CD1c-positive myeloid dendritic cell (primary cell): ENCODE measurements around the gene FNBP1L.
A peak's percentile ranks its signal among the peaks of the same experiment; 100 is the strongest.
"Not testable (repeated sequence)": the region's sequence is repeated elsewhere in the genome, so short reads cannot be mapped to it uniquely, and the experiment has no call there.

ENCODE experiments used
- DNase-seq: peaks from one replicate; pipeline ENCODE4 v3.0.0-alpha.2; 2016; ENCODE audit errors: extremely low spot score

Gene FNBP1L

DNA sequence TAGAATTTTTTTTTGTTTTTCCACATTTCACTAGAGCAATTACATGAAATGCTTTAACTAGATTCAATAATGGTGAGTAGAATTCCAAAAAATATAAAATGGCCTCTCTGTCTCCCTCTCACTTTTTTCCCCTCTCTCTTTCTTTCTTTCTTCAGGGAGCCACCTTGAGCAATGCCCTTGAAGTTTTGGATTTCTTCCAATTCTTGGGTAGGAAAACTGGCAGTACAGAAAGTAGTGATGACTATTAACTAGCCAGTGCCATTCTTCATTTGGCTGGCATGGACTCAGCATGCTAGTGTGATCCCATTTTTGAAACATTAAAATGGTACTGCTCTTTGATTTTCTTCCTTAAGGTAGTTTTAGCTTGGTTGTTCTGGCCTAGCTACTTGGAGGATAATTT, 4.5 kb upstream of the FNBP1L start:
- no peak for DNase-seq

DNA sequence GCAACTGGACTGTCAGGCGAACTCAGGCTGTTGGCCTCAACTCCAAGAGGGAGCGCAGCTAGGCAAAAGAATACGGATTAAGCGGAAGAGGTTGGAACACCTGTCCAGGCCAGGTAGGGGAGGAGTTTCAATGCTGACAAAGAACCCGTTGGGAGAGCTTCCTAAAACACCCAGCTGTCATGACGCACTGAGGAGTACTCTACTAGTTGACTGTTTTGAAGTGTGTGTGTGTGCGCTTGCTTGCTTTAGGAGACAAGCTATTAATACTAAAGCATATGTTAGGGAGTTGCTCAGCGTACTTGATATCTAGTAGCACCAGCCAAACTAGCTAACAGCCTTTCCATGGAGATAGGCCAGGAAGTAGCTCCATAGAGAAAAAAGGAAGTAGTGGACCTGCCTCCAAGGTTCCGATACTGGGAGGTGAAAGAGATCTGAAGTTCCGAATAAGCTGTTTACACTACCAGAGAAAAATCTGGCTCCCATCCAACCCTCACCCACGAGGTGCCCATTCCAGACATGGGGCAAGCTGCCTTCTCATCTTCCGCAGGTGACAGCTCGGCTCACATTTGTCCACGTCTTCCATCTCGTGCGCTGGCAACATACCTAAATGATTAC, 974 bp upstream of the FNBP1L start:
- DNase-seq = peak; percentile 76

DNA sequence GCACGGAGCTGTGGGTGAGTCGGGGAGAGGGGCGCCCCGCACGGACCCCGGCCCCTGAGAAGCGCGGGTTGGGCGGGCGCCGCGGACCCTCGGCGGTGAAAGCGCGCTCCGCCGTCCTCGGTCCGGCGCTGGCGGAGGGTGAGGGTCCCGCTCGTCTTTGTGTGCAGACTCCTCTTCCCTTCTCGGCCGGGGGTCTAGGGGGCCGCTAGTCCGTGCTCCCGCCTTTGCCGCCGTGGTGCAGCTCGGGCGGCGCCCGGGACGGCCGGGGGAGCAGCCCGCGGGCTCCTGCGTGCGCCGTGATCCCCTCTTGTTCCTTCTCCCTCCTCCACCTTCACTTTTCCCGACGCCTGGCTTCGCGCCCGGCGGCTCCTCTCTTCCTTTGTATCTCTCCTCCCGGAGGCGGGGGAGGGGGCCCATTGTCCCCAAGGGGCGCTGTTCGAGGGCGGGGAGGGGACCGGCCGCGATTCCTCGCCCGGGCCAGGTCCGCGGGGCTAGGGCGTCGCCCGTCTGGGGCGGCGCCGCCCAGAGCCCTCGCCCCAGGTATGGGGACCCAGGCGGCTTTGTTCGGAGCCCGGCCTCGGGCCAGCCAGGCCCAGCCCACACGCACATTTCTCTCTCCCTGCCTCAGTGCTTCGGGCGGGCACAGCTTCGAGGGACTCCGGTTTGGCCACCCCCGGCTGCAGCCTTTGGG, 519 bp downstream of the FNBP1L start:
- DNase-seq = peak; percentile 8

DNA sequence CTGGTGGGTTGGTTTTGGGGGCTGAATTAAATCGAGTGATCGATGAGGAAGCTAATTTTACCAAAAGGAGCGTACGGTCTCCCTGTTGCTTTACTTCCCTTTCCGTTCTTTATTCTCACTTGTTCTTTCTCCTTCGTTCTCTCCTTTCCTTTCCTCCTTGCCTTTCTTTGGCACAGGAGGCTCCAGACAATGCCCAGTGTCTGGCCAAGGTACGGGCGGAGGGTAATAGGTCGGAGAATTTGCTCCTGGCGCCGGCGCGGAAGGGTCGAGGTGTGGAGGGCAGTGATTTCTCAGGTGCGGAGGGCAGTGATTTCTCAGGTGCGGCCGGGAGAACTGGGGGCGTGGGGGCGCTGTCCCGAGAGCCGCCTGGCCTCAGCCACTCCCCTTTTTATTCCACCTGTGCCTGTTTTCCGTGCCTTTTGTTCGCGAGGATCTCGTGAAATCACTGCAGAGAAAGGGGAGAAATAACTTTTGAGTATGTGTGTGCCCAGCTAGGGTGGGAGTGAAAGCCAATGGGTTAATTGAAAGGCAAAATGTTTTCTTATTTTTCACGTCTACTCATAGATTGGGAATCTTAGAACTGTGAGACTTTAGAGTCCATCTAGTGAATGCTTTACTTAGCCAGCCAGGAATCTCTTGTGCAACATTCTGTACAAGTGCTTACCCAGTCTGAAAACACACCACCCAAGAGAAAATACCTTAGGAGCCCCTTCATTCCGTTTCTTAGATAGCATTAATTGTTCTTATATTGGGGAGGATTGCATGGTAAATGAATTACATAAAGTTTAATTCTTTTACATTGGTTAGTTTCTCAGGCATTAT, 1.3 kb downstream of the FNBP1L start:
- no peak for DNase-seq

DNA sequence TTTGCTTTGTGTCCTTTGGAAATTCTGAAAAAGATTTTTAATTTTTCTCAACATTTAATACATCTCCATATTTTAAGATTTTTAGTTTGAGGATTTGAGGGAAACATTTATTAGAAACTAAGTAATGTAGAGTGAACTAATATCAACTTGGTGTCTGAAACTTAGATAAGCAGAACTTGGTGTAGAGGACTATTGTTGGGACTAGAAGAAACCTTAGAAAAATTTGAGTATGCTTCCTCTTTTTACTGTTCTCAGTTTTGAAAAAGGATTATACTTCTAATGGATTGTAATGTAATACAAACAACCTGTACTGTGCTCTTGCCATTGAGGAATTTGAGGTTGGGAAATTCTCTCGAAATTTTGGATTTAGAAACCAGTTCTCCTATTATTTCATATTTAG, 2.4 kb downstream of the FNBP1L start:
- peak; percentile 60 for DNase-seq

DNA sequence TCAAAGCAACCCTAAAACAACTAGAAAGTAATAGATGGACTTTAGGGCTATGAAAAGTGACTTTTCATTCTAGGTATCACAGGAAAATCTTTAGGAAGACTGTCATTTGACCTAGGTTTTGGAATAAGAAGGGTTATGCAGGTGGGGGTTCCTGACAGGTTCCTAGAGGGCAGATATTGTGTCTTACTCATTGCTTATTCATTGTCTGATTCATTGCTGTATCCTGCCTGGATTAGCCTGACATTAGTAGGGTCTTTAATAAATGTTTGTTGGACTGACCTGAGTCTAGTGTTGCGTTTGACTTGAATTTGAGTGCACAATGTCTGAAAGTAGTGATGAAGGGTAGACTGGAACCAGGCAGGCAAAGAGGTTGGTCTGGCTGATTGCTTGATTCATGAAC, 6.0 kb downstream of the FNBP1L start:
- DNase-seq = no peak

DNA sequence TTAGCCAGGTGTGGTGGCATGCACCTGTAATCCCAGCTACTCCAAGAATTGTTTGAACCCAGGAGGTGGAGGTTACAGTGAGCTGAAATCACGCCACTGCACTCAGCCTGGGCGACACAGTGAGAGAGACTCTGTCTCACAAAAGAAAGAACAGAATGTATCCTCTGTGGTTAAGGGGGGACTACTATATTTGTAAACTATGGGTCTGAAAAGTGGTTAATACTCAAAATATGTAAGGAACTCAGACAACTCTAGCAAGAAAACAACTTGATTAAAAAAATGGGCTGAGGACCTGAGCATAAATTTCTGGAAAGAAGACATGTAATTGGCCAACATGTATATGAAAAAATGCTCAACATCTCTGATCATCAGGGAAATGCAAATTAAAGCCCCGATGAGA, 11.2 kb downstream of the FNBP1L start:
- DNase-seq = no peak

DNA sequence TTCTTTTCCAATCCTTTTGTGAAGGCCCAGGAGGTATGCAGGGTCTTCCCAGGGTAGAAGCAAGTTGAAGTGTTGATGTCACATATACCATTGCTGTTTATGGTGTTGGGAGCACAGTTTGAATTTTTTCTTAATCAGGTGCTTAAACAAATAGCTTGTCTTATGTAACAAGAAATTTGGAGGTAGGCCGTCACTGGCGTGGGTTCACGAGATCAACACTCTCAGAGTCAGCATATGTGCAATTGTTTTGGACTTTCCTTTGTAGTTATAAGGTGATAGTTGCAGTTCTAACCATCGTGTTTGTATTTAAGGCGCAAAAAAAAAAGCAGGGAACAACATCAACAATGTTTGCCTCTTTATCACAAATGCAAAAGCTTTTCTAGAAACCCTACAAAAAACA, 13.3 kb downstream of the FNBP1L start:
- no peak for DNase-seq

DNA sequence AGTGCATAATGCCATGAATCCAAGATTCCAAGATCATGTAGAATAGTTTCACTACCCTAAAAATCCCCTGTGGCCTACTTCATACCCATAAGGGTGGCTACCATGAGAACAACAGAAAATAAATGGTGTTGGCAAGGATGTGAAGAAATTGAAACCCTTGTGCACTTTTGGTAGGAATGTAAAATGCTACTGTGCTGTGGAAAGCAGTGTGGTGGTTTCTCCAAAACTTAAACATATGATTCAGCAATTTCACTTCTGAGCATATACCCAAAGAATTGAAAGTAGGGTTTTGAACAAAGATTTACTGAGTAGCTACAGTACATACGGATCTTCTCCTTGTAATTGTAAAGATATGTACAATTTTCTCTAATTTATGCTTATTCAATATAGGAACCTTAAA, 16.0 kb downstream of the FNBP1L start:
- no peak for DNase-seq

DNA sequence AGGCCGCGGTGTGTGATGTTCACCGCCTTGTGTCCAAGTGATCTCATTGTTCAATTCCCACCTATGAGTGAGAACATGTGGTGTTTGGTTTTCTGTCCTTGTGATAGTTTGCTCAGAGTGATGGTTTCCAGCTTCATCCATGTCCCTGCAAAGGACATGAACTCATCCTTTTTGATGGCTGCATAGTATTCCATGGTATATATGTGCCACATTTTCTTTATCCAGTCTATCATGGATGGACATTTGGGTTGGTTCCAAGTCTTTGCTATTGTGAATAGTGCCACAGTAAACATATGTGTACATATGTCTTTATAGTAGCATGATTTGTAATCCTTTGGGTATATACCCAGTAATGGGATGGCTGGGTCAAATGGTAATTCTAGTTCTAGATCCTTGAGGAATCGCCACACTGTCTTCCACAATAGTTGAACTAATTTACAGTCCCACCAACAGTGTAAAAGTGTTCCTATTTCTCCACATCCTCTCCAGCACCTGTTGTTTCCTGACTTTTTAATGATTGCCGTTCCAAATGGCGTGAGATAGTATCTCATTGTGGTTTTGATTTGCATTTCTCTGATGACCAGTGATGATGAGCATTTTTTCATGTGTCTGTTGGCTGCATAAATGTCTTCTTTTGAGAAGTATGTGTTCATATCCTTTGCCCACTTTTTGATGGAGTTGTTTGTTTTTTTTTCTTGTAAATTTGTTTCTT, 17.6 kb downstream of the FNBP1L start:
- DNase-seq = not testable (repeated sequence)

DNA sequence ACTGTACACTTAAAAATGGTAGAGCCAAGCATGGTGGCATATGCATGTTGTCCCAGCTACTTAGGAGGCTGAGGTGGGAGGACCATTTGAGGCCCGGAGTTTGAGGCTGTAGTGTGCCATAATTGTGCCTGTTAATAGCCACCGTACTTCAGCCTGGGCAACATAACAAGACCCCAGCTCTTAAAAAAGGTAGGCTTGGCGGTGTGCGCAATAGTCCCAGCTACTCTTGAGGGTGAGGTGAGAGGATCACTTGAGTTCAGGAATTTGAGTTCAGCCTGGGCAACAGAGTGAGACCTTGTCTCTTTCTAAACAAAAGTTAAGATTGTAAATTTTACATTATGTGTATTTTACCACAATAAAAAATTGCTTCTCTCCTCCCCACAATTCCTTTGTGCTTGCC, 19.7 kb downstream of the FNBP1L start:
- DNase-seq = no peak

DNA sequence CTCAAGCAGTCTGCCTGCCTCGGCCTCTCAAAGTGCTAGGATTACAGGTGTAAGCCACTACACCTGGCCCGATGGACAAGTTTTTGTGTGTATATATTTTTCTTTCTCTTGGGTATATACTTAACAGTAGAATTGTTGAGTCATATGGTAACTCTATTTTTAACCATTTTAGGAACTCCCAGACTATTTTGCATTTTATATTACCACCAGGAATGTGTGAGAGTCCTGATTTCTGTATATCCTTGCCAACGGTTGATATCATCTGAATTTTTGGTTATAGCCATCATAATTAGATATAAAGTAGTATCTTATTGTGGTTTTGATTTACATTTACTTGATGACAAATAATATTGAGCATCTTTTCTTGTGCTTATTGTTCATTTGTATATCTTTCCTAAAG, 20.7 kb downstream of the FNBP1L start:
- no peak for DNase-seq

DNA sequence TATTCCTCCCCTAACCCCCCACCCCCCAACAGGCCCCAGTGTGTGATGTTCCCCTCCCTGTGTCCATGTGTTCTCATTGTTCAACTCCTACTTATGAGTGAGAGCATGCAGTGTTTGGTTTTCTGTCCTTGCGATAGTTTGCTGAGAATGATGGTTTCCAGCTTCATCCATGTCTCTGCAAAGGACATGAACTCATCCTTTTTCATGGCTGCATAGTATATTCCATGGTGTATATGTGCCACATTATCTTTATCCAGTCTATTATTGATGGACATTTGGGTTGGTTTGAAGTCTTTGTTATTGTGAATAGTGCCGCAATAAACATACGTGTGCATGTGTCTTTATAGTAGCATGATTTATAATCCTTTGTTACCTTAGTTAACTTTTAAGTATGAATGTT, 21.3 kb downstream of the FNBP1L start:
- DNase-seq = not testable (repeated sequence)

DNA sequence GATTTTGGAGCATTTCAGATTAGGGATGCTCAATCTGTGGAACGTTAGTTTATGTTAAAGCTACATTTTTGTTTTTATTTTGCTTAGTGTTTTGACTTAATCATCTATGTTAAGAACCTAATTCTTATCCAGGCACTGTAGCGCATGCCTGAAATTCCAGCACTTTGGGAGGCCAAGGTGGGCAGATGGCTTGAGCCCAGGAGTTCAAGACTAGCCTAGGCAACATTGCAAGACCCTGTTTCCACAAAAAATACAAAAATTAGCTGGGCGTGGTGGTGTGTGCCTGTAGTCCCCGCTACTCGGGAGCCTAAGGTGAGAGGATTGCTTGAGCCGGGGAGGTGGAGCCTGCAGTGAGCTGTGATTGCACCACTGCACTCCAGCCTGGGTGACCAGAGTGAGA, 23.4 kb downstream of the FNBP1L start:
- DNase-seq = no peak

DNA sequence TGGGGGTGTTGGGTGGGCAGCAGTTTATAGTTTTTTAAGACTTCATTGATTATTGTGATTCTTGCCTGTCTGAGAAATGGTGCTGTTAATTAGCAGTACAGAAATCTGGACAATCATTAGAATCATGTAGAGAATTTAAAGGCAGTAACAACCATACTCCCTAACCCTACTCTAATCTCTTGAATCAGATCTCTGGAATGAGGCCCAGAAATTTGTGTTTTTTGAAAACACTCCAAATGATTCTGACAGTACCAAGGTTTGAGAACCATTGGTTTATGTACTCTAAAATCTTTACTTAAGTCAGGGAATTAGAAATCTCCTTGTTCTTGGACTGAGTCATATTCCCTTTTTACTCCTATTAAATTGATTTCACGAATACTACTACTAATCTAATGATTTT, 24.0 kb downstream of the FNBP1L start:
- no peak for DNase-seq

DNA sequence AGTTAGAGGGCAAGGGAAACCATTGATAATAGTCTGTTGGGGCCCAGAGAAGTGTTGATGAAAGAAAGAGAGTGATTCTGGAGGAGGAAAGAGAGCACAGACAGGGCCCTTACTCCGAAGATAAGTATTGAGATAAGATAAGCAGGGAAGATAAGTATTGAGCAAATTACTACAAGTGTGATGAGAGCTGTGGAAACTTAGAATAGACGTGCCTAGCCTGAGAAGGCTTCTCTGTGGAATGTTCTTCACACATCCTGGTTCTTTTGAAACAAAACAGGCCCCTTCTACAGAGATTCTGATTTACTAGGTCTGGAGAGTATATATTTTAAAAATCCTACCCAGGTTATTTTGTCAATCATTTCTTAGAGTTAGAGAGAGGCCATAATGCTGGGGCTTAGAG, 26.4 kb downstream of the FNBP1L start:
- DNase-seq = no peak

DNA sequence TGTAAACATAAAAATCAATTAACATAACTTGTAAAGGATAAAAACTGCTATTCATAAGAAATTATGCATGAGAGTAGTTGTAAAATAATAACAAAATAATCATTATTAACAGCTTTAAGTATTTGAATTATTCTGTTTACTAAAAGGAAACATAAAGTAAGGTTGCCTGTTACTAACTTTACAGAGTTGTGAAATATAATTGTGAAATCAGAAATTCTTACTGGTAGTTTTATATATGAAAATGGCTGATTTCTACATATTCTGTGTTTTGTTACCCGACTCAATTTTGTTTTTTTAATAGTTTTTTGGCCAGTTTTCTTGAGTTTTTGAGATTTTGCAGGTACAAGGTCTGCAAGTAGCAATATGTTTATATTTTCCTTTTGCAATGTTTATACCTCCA, 27.8 kb downstream of the FNBP1L start:
- DNase-seq = no peak

DNA sequence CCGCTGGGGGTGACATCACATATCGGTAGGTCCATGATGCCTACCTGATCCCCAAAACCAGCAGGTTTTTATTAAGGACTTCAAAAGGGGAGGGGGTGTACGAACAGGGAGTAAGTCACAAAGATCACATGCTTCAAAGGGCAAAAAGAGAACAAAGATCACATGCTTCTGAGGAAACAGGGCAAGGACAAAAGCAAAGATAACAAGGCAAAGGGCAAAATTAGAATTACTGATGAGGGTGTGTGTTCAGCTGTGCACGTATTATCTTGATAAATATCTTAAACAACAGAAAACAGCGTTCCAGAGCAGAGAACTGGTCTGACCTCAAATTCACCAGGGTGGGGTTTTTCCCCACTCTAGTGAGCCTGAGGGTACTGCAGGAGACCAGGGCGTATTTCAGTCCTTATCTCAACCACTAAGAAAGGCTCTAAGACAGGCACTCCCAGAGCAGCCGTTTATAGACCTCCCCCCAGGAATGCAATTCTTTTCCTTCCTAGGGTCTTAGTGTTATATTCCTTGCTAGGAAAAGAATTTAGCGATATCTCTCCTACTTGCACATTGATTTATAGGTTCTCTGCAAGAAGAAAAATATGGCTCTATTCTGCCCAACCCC, 31.3 kb downstream of the FNBP1L start:
- DNase-seq = not testable (repeated sequence)

DNA sequence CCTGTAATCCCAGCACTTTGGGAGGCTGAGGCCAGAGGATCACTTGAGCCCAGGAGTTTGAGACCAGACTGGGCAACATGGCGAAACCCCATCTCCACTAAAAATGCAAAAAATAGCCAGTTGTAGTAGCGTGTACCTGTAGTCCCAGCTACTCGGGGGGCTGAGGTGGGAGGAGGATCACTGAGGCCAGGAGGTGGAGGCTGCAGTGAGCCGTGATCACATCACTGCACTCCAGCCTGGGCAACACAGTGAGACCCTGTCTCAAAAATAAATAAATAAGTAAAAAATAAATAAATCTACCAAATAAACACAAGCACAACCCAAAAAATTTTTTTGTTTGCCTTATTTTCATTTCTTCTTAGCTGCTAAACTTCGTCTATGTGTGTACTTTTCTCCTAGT, 34.0 kb downstream of the FNBP1L start:
- not testable (repeated sequence) for DNase-seq

DNA sequence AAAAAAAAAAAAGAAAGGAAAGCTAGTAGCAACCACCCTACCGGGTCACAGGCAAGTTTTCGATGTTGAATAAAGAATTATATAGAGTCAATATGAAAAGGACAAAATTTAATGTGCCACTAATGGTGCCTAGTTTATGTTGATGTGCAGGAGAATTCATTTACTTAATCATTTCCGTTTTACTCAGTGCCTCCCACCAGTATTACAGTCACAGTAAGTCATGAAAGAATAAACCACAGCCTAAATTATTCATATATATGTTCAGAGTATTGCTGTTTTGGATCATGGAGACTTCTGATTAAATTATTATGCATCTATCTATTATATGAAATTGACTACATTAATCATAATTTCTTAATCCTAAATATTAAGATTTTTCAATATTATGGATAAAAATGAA, 35.3 kb downstream of the FNBP1L start:
- DNase-seq = no peak

DNA sequence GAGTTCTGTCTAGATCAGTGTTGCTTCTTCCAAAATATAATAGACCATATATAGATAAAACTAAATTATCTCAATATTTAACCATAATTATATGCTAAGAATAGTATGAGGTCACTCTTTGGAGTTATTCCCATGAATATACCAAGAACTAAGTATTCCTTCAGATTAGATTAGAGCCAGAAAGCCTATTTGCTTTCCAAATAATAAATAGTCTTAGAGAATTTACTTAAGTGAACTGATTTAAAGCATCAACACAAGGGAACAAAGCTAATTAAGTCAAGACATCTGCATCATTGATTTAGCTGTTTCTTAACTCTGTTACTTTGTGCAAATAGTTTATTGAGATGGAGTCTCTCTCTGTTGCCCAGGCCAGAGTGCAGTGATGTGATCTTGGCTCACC, 35.7 kb downstream of the FNBP1L start:
- DNase-seq = no peak

DNA sequence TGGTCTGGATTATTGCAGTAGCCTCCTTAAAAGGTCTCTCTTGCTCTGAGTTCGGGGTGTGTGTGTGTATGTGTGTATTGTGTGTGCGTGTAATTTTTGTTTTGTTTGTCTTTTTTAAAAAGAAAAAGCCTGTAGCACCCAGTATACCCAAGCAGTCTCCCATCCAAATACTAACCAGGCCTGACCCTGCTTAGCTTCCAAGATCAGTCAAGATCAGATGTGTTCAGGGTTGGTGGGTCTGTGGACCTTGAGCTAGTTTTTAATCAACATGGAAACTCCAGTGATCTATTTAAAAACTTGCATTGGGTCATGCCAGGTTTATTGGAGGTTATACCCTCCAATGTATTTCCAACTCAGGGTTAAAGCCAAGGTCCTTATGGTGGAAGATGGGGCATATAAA, 40.3 kb downstream of the FNBP1L start:
- no peak for DNase-seq
